Panc1 (cell line): ENCODE results near the gene SFMBT1. TPM values are rescaled to one million over a fixed set of nuclear protein-coding genes. Genes with fewer than 3 reads are reported as not detected.

ENCODE experiments used
- ATAC-seq: fragments of 200-7000 bp; cut with Tn5 transposase; 2 replicates; pipeline ENCODE4 v1.9.1; 2020; ENCODE audit warnings: mild to moderate bottlenecking, moderate library complexity
- BruUV-seq: library from RNA; stranded (reverse); fragments of 400-500 nt; replicated peaks from 2 replicates; lab custom pipeline; 2021; lab: Mats Ljungman, UMichigan
- CTCF ChIA-PET: fragments of 300-600 bp; sonication (Branson Sonifier 250); formaldehyde crosslinking; loops from one replicate; lab custom pipeline; 2022; ENCODE audit warnings: antibody characterized with exemption; lab: Charles Lee
- POLR2A ChIA-PET: fragments of 300-600 bp; sonication (Branson Sonifier 250); formaldehyde crosslinking; loops from one replicate; lab custom pipeline; 2022; ENCODE audit warnings: antibody characterized with exemption; lab: Charles Lee
- DNase-seq: peaks from one replicate; pipeline ENCODE4 v3.0.0-alpha.2; 2010; ENCODE audit warnings: low read depth, low spot score
- H3K27ac ChIP-seq: 2 replicates; pipeline ENCODE4 v1.5.1; 2011; ENCODE audit warnings: mild to moderate bottlenecking, low read length, inconsistent platforms
- H3K27me3 ChIP-seq: fragments of 200-500 bp; sonication (Bioruptor generic); 2 replicates; pipeline ENCODE4 v1.6.0; 2014; ENCODE audit warnings: low read length, inconsistent platforms; ENCODE audit not compliant: control insufficient read depth, insufficient read depth
- H3K36me3 ChIP-seq: fragments of 200-500 bp; sonication (Bioruptor generic); 2 replicates; pipeline ENCODE4 v1.5.1; 2014; ENCODE audit warnings: inconsistent platforms, mild to moderate bottlenecking, low read length, moderate library complexity; ENCODE audit not compliant: control insufficient read depth, insufficient read depth
- H3K4me1 ChIP-seq: 2 replicates; pipeline ENCODE4 v1.5.1; 2011; ENCODE audit warnings: inconsistent platforms, mild to moderate bottlenecking, low read length, moderate library complexity; ENCODE audit not compliant: control insufficient read depth, insufficient read depth
- H3K4me3 ChIP-seq, 2 experiments: 2 replicates each; pipeline ENCODE4 v1.5.1; 2011 to 2012; ENCODE audit warnings: low read depth in 2 of 2, low read length in 2 of 2, mild to moderate bottlenecking in 2 of 2, inconsistent platforms in 1 of 2, moderate library complexity in 1 of 2
- H3K9me3 ChIP-seq: fragments of 200-500 bp; sonication (Bioruptor generic); 2 replicates; pipeline ENCODE4 v1.5.1; 2014; ENCODE audit warnings: low read depth, mild to moderate bottlenecking, inconsistent platforms, low read length, moderate library complexity; ENCODE audit not compliant: control insufficient read depth, insufficient read depth
- CTCF ChIP-seq: fragments of 450-650 bp; IDR thresholded peaks from 2 replicates; pipeline ENCODE4 v1.5.1; 2017; ENCODE audit warnings: mild to moderate bottlenecking
- POLR2AphosphoS5 ChIP-seq: IDR thresholded peaks from 2 replicates; pipeline ENCODE4 v1.6.1; 2012; ENCODE audit warnings: mild to moderate bottlenecking, low read depth, low read length, moderate library complexity
- REST ChIP-seq, 2 experiments: IDR thresholded peaks; 2 replicates each; pipeline ENCODE4 v1.6.1; 2011 to 2012; ENCODE audit warnings: low read depth in 2 of 2, control low read depth in 1 of 2, low read length in 1 of 2, mild to moderate bottlenecking in 1 of 2, moderate library complexity in 1 of 2; ENCODE audit not compliant: insufficient read depth in 1 of 2
- SIN3A ChIP-seq: IDR thresholded peaks from 2 replicates; pipeline ENCODE4 v1.6.1; 2012; ENCODE audit warnings: low read depth, mild to moderate bottlenecking, low read length, moderate library complexity, borderline replicate concordance; ENCODE audit not compliant: insufficient read depth
- TCF7L2 ChIP-seq: IDR thresholded peaks from 2 replicates; pipeline ENCODE4 v1.6.1; 2011; ENCODE audit warnings: mild to moderate bottlenecking, low read depth, low read length, inconsistent platforms
- in situ Hi-C: cut with HindIII; loops from 2 replicates; pipeline ENCODE4 v1.10.0; 2016; ENCODE audit warnings: low sequenced_read_pairs, low pct_unique_long_range_greater_than_20kb
- intact Hi-C: fragments of 100-400 bp; cut with micrococcal nuclease; formaldehyde crosslinking; loops from one replicate; pipeline ENCODE4 v1.10.0; 2022; ENCODE audit not compliant: unreplicated experiment
- total RNA-seq: library from RNA; stranded (reverse); gene quantifications from one replicate; pipeline ENCODE4 v1.2.1, GENCODE V29; 2021; ENCODE audit not compliant: unreplicated experiment

The SFMBT1 gene
- total RNA-seq, 1 experiment from 2014 or later, result 24.4 TPM

GRCh38 chr3:52892290-52892624 lies 153.6 kb downstream of the SFMBT1 start:
- Histone ChIP-seq H3K36me3 (no peaks in the 10 kb centered on the region; the same call in 1 of the 2 replicates), H3K4me1 (peaks cover 30% of the 10 kb centered on the region), H3K4me3 (peak overlapping the region in 1 of 2 experiments; percentile 22; a peak in 1 of 4 replicates), H3K9me3 (no peaks in the 10 kb centered on the region), H3K27me3 (no peaks in the 10 kb centered on the region), H3K27ac (peak overlapping the region; percentile 62)
- intact Hi-C loops, result no loop called here
- POLR2A ChIA-PET, result no interaction called here
- BruUV-seq, result no TSS peak
- in situ Hi-C loops, result no loop called here
- no peak for DNase-seq
- TF ChIP-seq REST (IDR thresholded peaks at IDR 0.05; ENCODE audit: insufficient read depth in 1 of 2, low read depth in 2 of 2, low read length in 1 of 2), result no peak
- TF ChIP-seq TCF7L2, result no peak
- no peak for TF ChIP-seq SIN3A
- no peak for TF ChIP-seq POLR2AphosphoS5
- no peak for TF ChIP-seq CTCF
- CTCF ChIA-PET, result interaction anchor here (0.6 kb wide), 1 partner anchor 1507 kb away, joined by 3 read pairs; the partner anchor contains the start of gene MANF
- ATAC-seq, result no peak

- ChIA-PET CTCF (no interaction called here), POLR2A (no interaction called here)
- no peaks in the 10 kb centered on the region for H3K27me3 ChIP-seq
- in situ Hi-C loops (no loop called here), intact Hi-C loops (no loop called here)
- no peak for ATAC-seq
- peaks cover 30% of the 10 kb centered on the region for H3K4me1 ChIP-seq
- BruUV-seq, result no TSS peak
- DNase-seq, result no peak
- no peaks in the 10 kb centered on the region for H3K9me3 ChIP-seq
- no peak overlapping the region for H3K4me3 ChIP-seq
- no peaks in the 10 kb centered on the region for H3K36me3 ChIP-seq
- TF ChIP-seq TCF7L2 (no peak), CTCF (no peak), POLR2AphosphoS5 (no peak), REST (IDR thresholded peaks at IDR 0.05; ENCODE audit: insufficient read depth in 1 of 2, low read depth in 2 of 2, low read length in 1 of 2) (no peak), SIN3A (no peak)
- no peak overlapping the region for H3K27ac ChIP-seq
Measured at GRCh38 chr3:52891615-52892081, 154.2 kb downstream of the SFMBT1 start.
